ENCODE measurements around the gene UROS. TPM values are rescaled to one million over a fixed set of nuclear protein-coding genes. Genes with fewer than 3 reads are reported as not detected.

UROS gene
- total and polyA plus RNA-seq, 7 donors: 26.1 to 46.7 (median 35.4) TPM

GRCh38 chr10:125779403-125780327 lies 43.4 kb downstream of the UROS start:
- Histone ChIP-seq H3K4me3 (no peak overlapping the region), H3K27me3 (no peaks in the 10 kb centered on the region), H3K36me3 (no peaks in the 10 kb centered on the region), H3K27ac (no peak overlapping the region), H3K9me3 (no peaks in the 10 kb centered on the region), H3K4me1 (no peaks in the 10 kb centered on the region)
- TF ChIP-seq POLR2AphosphoS5 (IDR thresholded peaks at IDR 0.05) (no peak), EP300 (IDR thresholded peaks at IDR 0.05) (no peak), POLR2A (IDR thresholded peaks at IDR 0.05) (no peak)
- TF ChIP-seq, protein P1, sequence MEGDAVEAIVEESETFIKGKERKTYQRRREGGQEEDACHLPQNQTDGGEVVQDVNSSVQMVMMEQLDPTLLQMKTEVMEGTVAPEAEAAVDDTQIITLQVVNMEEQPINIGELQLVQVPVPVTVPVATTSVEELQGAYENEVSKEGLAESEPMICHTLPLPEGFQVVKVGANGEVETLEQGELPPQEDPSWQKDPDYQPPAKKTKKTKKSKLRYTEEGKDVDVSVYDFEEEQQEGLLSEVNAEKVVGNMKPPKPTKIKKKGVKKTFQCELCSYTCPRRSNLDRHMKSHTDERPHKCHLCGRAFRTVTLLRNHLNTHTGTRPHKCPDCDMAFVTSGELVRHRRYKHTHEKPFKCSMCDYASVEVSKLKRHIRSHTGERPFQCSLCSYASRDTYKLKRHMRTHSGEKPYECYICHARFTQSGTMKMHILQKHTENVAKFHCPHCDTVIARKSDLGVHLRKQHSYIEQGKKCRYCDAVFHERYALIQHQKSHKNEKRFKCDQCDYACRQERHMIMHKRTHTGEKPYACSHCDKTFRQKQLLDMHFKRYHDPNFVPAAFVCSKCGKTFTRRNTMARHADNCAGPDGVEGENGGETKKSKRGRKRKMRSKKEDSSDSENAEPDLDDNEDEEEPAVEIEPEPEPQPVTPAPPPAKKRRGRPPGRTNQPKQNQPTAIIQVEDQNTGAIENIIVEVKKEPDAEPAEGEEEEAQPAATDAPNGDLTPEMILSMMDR (IDR thresholded peaks at IDR 0.05): no peak
- WGBS, 2 donors: 80 to 84% methylated on average over 10 of the region's 10 CpGs
- intact Hi-C loops (cut with DNase I): no loop called here
- no peak for DNase-seq

GRCh38 chr10:125778556-125778955 lies 44.5 kb downstream of the UROS start:
- Histone ChIP-seq H3K27me3 (no peaks in the 10 kb centered on the region), H3K27ac (no peak overlapping the region), H3K4me1 (no peaks in the 10 kb centered on the region), H3K9me3 (no peaks in the 10 kb centered on the region), H3K36me3 (no peaks in the 10 kb centered on the region), H3K4me3 (no peak overlapping the region)
- DNase-seq: no peak
- TF ChIP-seq EP300 (IDR thresholded peaks at IDR 0.05) (no peak), POLR2AphosphoS5 (IDR thresholded peaks at IDR 0.05) (no peak), POLR2A (IDR thresholded peaks at IDR 0.05) (no peak)
- TF ChIP-seq, protein P1 (IDR thresholded peaks at IDR 0.05): no peak
- WGBS, 2 donors: 53 to 64% methylated on average over 5 of the region's 5 CpGs
- intact Hi-C loops (cut with DNase I): no loop called here

DNA sequence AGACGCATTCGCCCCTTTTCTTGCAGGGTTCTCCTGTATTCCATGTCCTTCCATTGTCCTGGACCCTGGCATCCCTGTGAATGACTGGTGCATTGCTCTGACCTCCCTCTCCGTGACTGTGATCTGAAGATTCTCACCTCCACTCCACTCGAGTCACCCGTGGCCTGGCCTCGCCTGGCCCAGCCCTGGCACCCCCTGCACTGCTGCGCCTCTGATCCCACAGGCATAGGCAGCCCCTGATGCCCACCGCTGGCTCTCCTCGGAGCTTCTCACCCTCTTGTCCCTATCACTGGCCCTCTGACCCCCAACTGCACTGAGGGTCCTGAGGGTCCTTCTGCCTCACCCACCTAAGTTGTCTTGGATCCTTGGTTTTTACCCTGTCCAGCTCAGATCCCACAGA lies 45.3 kb downstream of the UROS start:
- no peak for DNase-seq
- WGBS, 2 donors: 91 to 93% methylated on average over 9 of the region's 9 CpGs

GRCh38 chr10:125775491-125776106 lies 47.5 kb downstream of the UROS start, which contains the start of gene MMP21:
Gene MMP21 (minus strand): TSS chr10:125775821. CDS start chr10:125775821, 0 bp downstream.
- no peaks in the 10 kb centered on the region for H3K36me3 ChIP-seq
- WGBS, 2 donors: 92 to 94% methylated on average over 26 of the region's 26 CpGs
- DNase-seq: no peak

More for the DNA sequence above, 45.3 kb downstream of the UROS start:
- TF ChIP-seq EP300 (IDR thresholded peaks at IDR 0.05): no peak
- no peak for TF ChIP-seq POLR2A (IDR thresholded peaks at IDR 0.05)
- TF ChIP-seq, protein P1 (IDR thresholded peaks at IDR 0.05): no peak
- no peak for TF ChIP-seq POLR2AphosphoS5 (IDR thresholded peaks at IDR 0.05)
- Histone ChIP-seq H3K27ac (no peak overlapping the region), H3K9me3 (no peaks in the 10 kb centered on the region), H3K36me3 (no peaks in the 10 kb centered on the region), H3K4me1 (no peaks in the 10 kb centered on the region), H3K4me3 (no peak overlapping the region), H3K27me3 (no peaks in the 10 kb centered on the region)
- intact Hi-C loops (cut with DNase I): no loop called here

More at GRCh38 chr10:125775491-125776106, 47.5 kb downstream of the UROS start, which contains the start of gene MMP21:
- H3K9me3 ChIP-seq: no peaks in the 10 kb centered on the region
- H3K27ac ChIP-seq: no peak within 1 kb of the TSS
- no peak for TF ChIP-seq POLR2AphosphoS5 (IDR thresholded peaks at IDR 0.05)
- no peak for TF ChIP-seq EP300 (IDR thresholded peaks at IDR 0.05)
- no peak for TF ChIP-seq POLR2A (IDR thresholded peaks at IDR 0.05)
- TF ChIP-seq, protein P1 (IDR thresholded peaks at IDR 0.05): no peak
- no peaks in the 10 kb centered on the region for H3K27me3 ChIP-seq
- H3K4me1 ChIP-seq: no peaks in the 10 kb centered on the region
- H3K4me3 ChIP-seq: no peak within 1 kb of the TSS
- intact Hi-C loops (cut with DNase I): no loop called here
